GM18861 (cell line): ENCODE measurements around the gene SAYSD1.

ENCODE experiments used
- ATAC-seq: cut with Tn5 transposase; IDR thresholded peaks from one replicate; pipeline ENCODE4 v1.9.1; 2021; ENCODE audit not compliant: unreplicated experiment

The SAYSD1 gene

DNA sequence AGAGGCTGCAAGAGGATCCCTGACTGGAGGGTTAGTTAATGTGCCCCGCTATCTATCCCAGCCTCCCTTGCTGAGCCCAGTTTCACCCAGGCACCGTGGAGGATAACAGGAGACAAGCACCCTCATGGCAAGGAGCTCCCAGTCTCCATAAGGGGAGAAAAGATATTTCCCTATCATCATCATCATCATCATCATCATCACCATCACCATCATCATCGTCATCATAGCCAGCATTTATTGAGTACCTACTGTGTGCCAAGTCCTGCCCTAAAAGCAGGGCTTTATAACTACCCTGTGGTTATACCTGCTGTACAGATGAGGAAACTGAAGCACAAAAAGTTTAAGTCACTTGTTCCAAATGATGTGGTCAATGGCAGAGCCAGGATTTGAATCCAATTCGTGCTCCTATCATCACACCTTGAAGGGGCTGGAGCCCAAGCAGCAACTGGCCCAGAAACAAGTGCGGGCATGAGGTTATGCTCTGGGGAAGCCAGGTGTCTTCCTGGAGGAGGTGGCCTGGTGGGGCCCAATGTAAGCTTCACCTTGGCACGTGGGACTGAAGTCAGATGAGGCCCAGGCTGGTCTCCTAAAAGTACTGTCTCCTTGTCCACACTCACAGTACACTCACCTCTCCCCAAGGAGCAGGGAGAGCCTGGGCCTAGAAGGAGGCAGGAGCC, 56.4 kb downstream of the SAYSD1 start:
- ATAC-seq, result no peak

GRCh38 chr6:39057251-39058155, 57.5 kb downstream of the SAYSD1 start:
- no peak for ATAC-seq

- ATAC-seq, result no peak
Measured at GRCh38 chr6:39056681-39057080, 58.3 kb downstream of the SAYSD1 start.

DNA sequence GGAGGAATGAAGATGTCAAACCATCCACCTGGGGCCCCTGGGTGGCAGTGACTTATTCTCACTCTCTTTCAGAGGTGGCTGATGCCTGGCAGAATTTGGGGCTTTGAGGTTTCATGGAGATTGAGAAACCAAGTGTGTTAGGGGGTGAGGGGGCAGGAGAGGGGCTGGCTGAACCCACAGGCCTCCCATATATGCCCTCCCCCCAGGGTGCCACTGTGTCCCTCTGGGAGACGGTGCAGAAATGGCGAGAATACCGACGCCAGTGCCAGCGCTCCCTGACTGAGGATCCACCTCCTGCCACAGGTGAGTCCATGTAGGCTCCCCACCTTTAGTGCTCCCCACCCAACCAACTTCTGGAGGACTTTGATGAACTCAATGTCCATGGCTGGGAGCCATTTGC, 58.8 kb downstream of the SAYSD1 start:
- no peak for ATAC-seq

GRCh38 chr6:39055661-39056060, 59.3 kb downstream of the SAYSD1 start:
- ATAC-seq, result no peak

GRCh38 chr6:39054577-39055142, 60.3 kb downstream of the SAYSD1 start:
- no peak for ATAC-seq
